HG02852 (cell line): ENCODE data around the gene DRAP1.
"Not testable (repeated sequence)": the region's sequence is repeated elsewhere in the genome, so short reads cannot be mapped to it uniquely, and the experiment has no call there.

ENCODE experiments used
- ATAC-seq: cut with Tn5 transposase; IDR thresholded peaks from one replicate; pipeline ENCODE4 v1.9.1; 2021; ENCODE audit warnings: mild to moderate bottlenecking, moderate library complexity; ENCODE audit not compliant: unreplicated experiment

DRAP1 gene

GRCh38 chr11:65927904-65928397 is 8.7 kb downstream of the DRAP1 start:
- peak; percentile 74 for ATAC-seq

GRCh38 chr11:65928667-65929066 is 9.4 kb downstream of the DRAP1 start:
- no peak for ATAC-seq

- ATAC-seq: no peak
These were observed 12.7 kb downstream of the DRAP1 start for GRCh38 chr11:65931773-65932557.

- ATAC-seq: no peak
These were observed 13.3 kb downstream of the DRAP1 start for GRCh38 chr11:65932558-65932919.

- ATAC-seq: no peak
These were observed 14.8 kb downstream of the DRAP1 start for GRCh38 chr11:65934014-65934413.

- no peak for ATAC-seq
These were observed 18.5 kb downstream of the DRAP1 start for GRCh38 chr11:65937766-65938165.

- no peak for ATAC-seq
These were observed 22.6 kb downstream of the DRAP1 start for GRCh38 chr11:65941720-65942310.

GRCh38 chr11:65942531-65942930 is 23.3 kb downstream of the DRAP1 start:
- ATAC-seq: no peak

- no peak for ATAC-seq
These were observed 25.0 kb downstream of the DRAP1 start for GRCh38 chr11:65944191-65944590.

GRCh38 chr11:65944767-65945166 is 25.5 kb downstream of the DRAP1 start:
- ATAC-seq: no peak

GRCh38 chr11:65945430-65945911 is 26.2 kb downstream of the DRAP1 start, which contains the start of gene TSGA10IP:
TSGA10IP (plus strand) TSS chr11:65945480; CDS start chr11:65945676, 196 bp downstream.
- ATAC-seq: no peak

GRCh38 chr11:65945941-65946558 is 26.8 kb downstream of the DRAP1 start:
- no peak for ATAC-seq

GRCh38 chr11:65946655-65947054 is 27.4 kb downstream of the DRAP1 start:
- ATAC-seq: no peak

- ATAC-seq: no peak
These were observed 27.9 kb downstream of the DRAP1 start for GRCh38 chr11:65947133-65947532.

GRCh38 chr11:65947603-65948125 is 28.4 kb downstream of the DRAP1 start:
- no peak for ATAC-seq

- ATAC-seq: not testable (repeated sequence)
These were observed 31.5 kb downstream of the DRAP1 start for GRCh38 chr11:65950711-65951110.

- not testable (repeated sequence) for ATAC-seq
These were observed 32.4 kb downstream of the DRAP1 start for GRCh38 chr11:65951641-65952040.

GRCh38 chr11:65952052-65952521 is 32.9 kb downstream of the DRAP1 start:
- no peak for ATAC-seq

GRCh38 chr11:65953471-65953870 is 34.2 kb downstream of the DRAP1 start:
- ATAC-seq: no peak

- ATAC-seq: no peak
These were observed 35.5 kb downstream of the DRAP1 start for GRCh38 chr11:65954771-65955170.

GRCh38 chr11:65958291-65958690 is 39.1 kb downstream of the DRAP1 start:
- no peak for ATAC-seq
